Stimulated activated CD8-positive, alpha-beta memory T cell treated with anti-CD3 and anti-CD28 coated beads, Interleukin-7, amount 100 ng/mL, for 48 hours (primary cell): ENCODE data around the gene PPIP5K1.
"Not testable (repeated sequence)": the region's sequence is repeated elsewhere in the genome, so short reads cannot be mapped to it uniquely, and the experiment has no call there.

Experiments
- DNase-seq, 2 donors: peaks; one replicate each; pipeline ENCODE4 v3.0.0-alpha.2; 2020; ENCODE audit warnings: low read depth in 1 of 2; ENCODE audit errors: extremely low read depth in 1 of 2

The PPIP5K1 gene

GRCh38 chr15:43589778-43590466, at the start of gene PPIP5K1:
Gene PPIP5K1 (minus strand): TSS chr15:43590208. CDS start chr15:43584504, 5,704 bp downstream.
- DNase-seq = not testable (repeated sequence)

- DNase-seq = not testable (repeated sequence)
These were observed 48.6 kb upstream of the PPIP5K1 start for GRCh38 chr15:43638464-43639204.

- DNase-seq = not testable (repeated sequence)
These were observed 36.9 kb upstream of the PPIP5K1 start for GRCh38 chr15:43626937-43627336.

- no peak for DNase-seq
These were observed 35.1 kb upstream of the PPIP5K1 start for GRCh38 chr15:43625106-43625505.

- not testable (repeated sequence) for DNase-seq
These were observed 32.2 kb upstream of the PPIP5K1 start for GRCh38 chr15:43622068-43622799.

- not testable (repeated sequence) for DNase-seq
These were observed 28.7 kb upstream of the PPIP5K1 start, which contains the start of gene STRC for GRCh38 chr15:43618700-43619099. Gene STRC (minus strand): TSS chr15:43618800. CDS start chr15:43618722, 78 bp downstream.

- not testable (repeated sequence) for DNase-seq
These were observed 27.7 kb upstream of the PPIP5K1 start for GRCh38 chr15:43617750-43618149.

GRCh38 chr15:43602233-43602632, 12.2 kb upstream of the PPIP5K1 start:
- DNase-seq = not testable (repeated sequence)

- not testable (repeated sequence) for DNase-seq
These were observed 10.2 kb upstream of the PPIP5K1 start for GRCh38 chr15:43600200-43600599.

- DNase-seq = not testable (repeated sequence)
These were observed 9.1 kb upstream of the PPIP5K1 start for GRCh38 chr15:43599131-43599530.

- DNase-seq = not testable (repeated sequence)
These were observed 3.6 kb upstream of the PPIP5K1 start, which contains the start of gene CKMT1B for GRCh38 chr15:43593328-43594190. Gene CKMT1B (plus strand): TSS chr15:43594027. CDS start chr15:43594219, 192 bp downstream.

GRCh38 chr15:43592841-43593240, 2.8 kb upstream of the PPIP5K1 start:
- not testable (repeated sequence) for DNase-seq

- DNase-seq = not testable (repeated sequence)
These were observed 15.4 kb downstream of the PPIP5K1 start for GRCh38 chr15:43574607-43575006.

GRCh38 chr15:43566615-43567014, 23.4 kb downstream of the PPIP5K1 start:
- not testable (repeated sequence) for DNase-seq

GRCh38 chr15:43563793-43564192, 26.2 kb downstream of the PPIP5K1 start:
- not testable (repeated sequence) for DNase-seq

GRCh38 chr15:43562753-43563152, 27.3 kb downstream of the PPIP5K1 start:
- not testable (repeated sequence) for DNase-seq

- DNase-seq = no peak
These were observed 37.0 kb downstream of the PPIP5K1 start for GRCh38 chr15:43552986-43553385.

GRCh38 chr15:43552256-43552655, 37.8 kb downstream of the PPIP5K1 start:
- no peak for DNase-seq

GRCh38 chr15:43550527-43551363, 39.3 kb downstream of the PPIP5K1 start:
- no peak for DNase-seq
